Ascending aorta (tissue), 2 donors: Measurements from ENCODE around the gene GPR143. TPM values are rescaled to one million over a fixed set of nuclear protein-coding genes. Genes with fewer than 3 reads are reported as not detected.

ENCODE experiments used
- DNase-seq, 2 donors: peaks; one replicate each; pipeline ENCODE4 v3.0.0-alpha.2; 2019; ENCODE audit warnings: low spot score in 2 of 2
- H3K27ac ChIP-seq, 2 donors: fragments of 200-600 bp; sonication (generic); one replicate each; pipeline ENCODE4 v1.5.1; 2016 to 2017; ENCODE audit warnings: mild to moderate bottlenecking in 1 of 2
- H3K27me3 ChIP-seq: fragments of 200-600 bp; sonication (generic); one replicate; pipeline ENCODE4 v1.5.1; 2017
- H3K36me3 ChIP-seq, 2 donors: fragments of 200-600 bp; sonication (generic); one replicate each; pipeline ENCODE4 v1.5.1; 2016
- H3K4me1 ChIP-seq, 2 donors: fragments of 200-600 bp; sonication (generic); one replicate each; pipeline ENCODE4 v1.5.1; 2016 to 2017; ENCODE audit warnings: mild to moderate bottlenecking in 1 of 2
- H3K4me3 ChIP-seq, 2 donors: fragments of 200-600 bp; sonication (generic); one replicate each; pipeline ENCODE4 v1.5.1; 2016 to 2017; ENCODE audit warnings: mild to moderate bottlenecking in 1 of 2
- H3K9me3 ChIP-seq, 2 donors: fragments of 200-600 bp; sonication (generic); one replicate each; pipeline ENCODE4 v1.5.1; 2016
- CTCF ChIP-seq, 3 experiments: fragments of 200-600 bp in 2 of 3; fragments of 450-650 bp in 1 of 3; sonication (generic) in 2 of 3; IDR thresholded peaks; one replicate each; pipeline ENCODE4 v1.5.1; 2016 to 2019; ENCODE audit warnings: antibody characterized with exemption in 3 of 3, mild to moderate bottlenecking in 1 of 3, moderate library complexity in 1 of 3
- intact Hi-C: fragments of 100-400 bp; cut with DNase I; formaldehyde crosslinking; loops from one replicate; pipeline ENCODE4 v1.15.1; 2023
- total RNA-seq: library from RNA; depleted of rRNA; stranded (reverse); fragments of >200 nt; gene quantifications from one replicate; pipeline ENCODE4 v1.1.0, GENCODE V29; 2016

Gene GPR143
- total RNA-seq, 1 donor from 2014 or later: not detected

GRCh38 chrX:9802737-9803136 is 37.1 kb upstream of the GPR143 start:
- no peak for DNase-seq
- Histone ChIP-seq H3K36me3 (no peaks in the 10 kb centered on the region), H3K27ac (no peak overlapping the region), H3K4me3 (no peak overlapping the region), H3K9me3 (peaks cover 0 to 11% of the 10 kb centered on the region in 2 donors), H3K4me1 (no peaks in the 10 kb centered on the region), H3K27me3 (no peaks in the 10 kb centered on the region)
- intact Hi-C loops: no loop called here
- TF ChIP-seq CTCF (IDR thresholded peaks at IDR 0.05): no peak

GRCh38 chrX:9797384-9798360 is 32.0 kb upstream of the GPR143 start:
- Histone ChIP-seq H3K4me1 (no peaks in the 10 kb centered on the region), H3K4me3 (no peak overlapping the region), H3K27me3 (no peaks in the 10 kb centered on the region), H3K9me3 (peaks cover 0 to 19% of the 10 kb centered on the region in 2 donors), H3K27ac (no peak overlapping the region), H3K36me3 (no peaks in the 10 kb centered on the region)
- intact Hi-C loops: no loop called here
- no peak for TF ChIP-seq CTCF (IDR thresholded peaks at IDR 0.05)
- no peak for DNase-seq

- no peak for TF ChIP-seq CTCF (IDR thresholded peaks at IDR 0.05)
- intact Hi-C loops: no loop called here
- H3K27me3 ChIP-seq: no peaks in the 10 kb centered on the region
Measured at GRCh38 chrX:9794495-9794894, 28.8 kb upstream of the GPR143 start.

GRCh38 chrX:9790866-9791265 is 25.2 kb upstream of the GPR143 start:
- H3K4me1 ChIP-seq: peaks cover 0 to 2% of the 10 kb centered on the region in 2 donors

More at GRCh38 chrX:9794495-9794894, 28.8 kb upstream of the GPR143 start:
- H3K36me3 ChIP-seq: no peaks in the 10 kb centered on the region
- H3K4me3 ChIP-seq: no peak overlapping the region
- no peak for DNase-seq
- H3K4me1 ChIP-seq: no peaks in the 10 kb centered on the region
- H3K27ac ChIP-seq: no peak overlapping the region
- peaks cover 0 to 10% of the 10 kb centered on the region in 2 donors for H3K9me3 ChIP-seq

GRCh38 chrX:9789555-9789954 is 23.9 kb upstream of the GPR143 start:
- Histone ChIP-seq H3K9me3 (peaks cover 0 to 3% of the 10 kb centered on the region in 2 donors), H3K36me3 (no peaks in the 10 kb centered on the region), H3K27ac (no peak overlapping the region), H3K4me3 (no peak overlapping the region), H3K4me1 (peaks cover 0 to 2% of the 10 kb centered on the region in 2 donors), H3K27me3 (no peaks in the 10 kb centered on the region)
- no peak for DNase-seq
- intact Hi-C loops: no loop called here
- TF ChIP-seq CTCF (IDR thresholded peaks at IDR 0.05): no peak

More at GRCh38 chrX:9790866-9791265, 25.2 kb upstream of the GPR143 start:
- no peaks in the 10 kb centered on the region for H3K27me3 ChIP-seq
- DNase-seq: no peak
- intact Hi-C loops: no loop called here
- H3K27ac ChIP-seq: no peak overlapping the region
- H3K9me3 ChIP-seq: peaks cover 0 to 9% of the 10 kb centered on the region in 2 donors
- H3K4me3 ChIP-seq: no peak overlapping the region
- no peak for TF ChIP-seq CTCF (IDR thresholded peaks at IDR 0.05)
- no peaks in the 10 kb centered on the region for H3K36me3 ChIP-seq
